Duodenal mucosa (tissue), 2 donors: ENCODE results near the gene PRR36.
"Not testable (repeated sequence)": the region's sequence is repeated elsewhere in the genome, so short reads cannot be mapped to it uniquely, and the experiment has no call there.

ENCODE experiments used
- H3K27ac ChIP-seq: one replicate; pipeline ENCODE4 v1.7.0; 2013; ENCODE audit warnings: low read depth, low read length
- H3K27me3 ChIP-seq, 2 donors: one replicate each; pipeline ENCODE4 v1.7.0; 2013; ENCODE audit warnings: low read length in 2 of 2, control low read depth in 1 of 2; ENCODE audit not compliant: insufficient read depth in 2 of 2, control insufficient read depth in 1 of 2
- H3K36me3 ChIP-seq, 2 donors: one replicate each; pipeline ENCODE4 v1.7.0; 2013; ENCODE audit warnings: low read length in 2 of 2, control low read depth in 1 of 2; ENCODE audit not compliant: insufficient read depth in 2 of 2, control insufficient read depth in 1 of 2
- H3K4me1 ChIP-seq, 2 donors: one replicate each; pipeline ENCODE4 v1.7.0; 2013; ENCODE audit warnings: low read length in 2 of 2, control low read depth in 1 of 2; ENCODE audit not compliant: insufficient read depth in 2 of 2, control insufficient read depth in 1 of 2
- H3K4me3 ChIP-seq, 2 donors: one replicate each; pipeline ENCODE4 v1.7.0; 2013; ENCODE audit warnings: low read length in 2 of 2, low read depth in 1 of 2
- H3K9ac ChIP-seq, 2 donors: one replicate each; pipeline ENCODE4 v1.7.0; 2013; ENCODE audit warnings: low read length in 2 of 2, low read depth in 1 of 2
- H3K9me3 ChIP-seq, 2 donors: one replicate each; pipeline ENCODE4 v1.7.0; 2013; ENCODE audit warnings: low read length in 2 of 2, control low read depth in 1 of 2; ENCODE audit not compliant: control insufficient read depth in 1 of 2

PRR36 gene

DNA sequence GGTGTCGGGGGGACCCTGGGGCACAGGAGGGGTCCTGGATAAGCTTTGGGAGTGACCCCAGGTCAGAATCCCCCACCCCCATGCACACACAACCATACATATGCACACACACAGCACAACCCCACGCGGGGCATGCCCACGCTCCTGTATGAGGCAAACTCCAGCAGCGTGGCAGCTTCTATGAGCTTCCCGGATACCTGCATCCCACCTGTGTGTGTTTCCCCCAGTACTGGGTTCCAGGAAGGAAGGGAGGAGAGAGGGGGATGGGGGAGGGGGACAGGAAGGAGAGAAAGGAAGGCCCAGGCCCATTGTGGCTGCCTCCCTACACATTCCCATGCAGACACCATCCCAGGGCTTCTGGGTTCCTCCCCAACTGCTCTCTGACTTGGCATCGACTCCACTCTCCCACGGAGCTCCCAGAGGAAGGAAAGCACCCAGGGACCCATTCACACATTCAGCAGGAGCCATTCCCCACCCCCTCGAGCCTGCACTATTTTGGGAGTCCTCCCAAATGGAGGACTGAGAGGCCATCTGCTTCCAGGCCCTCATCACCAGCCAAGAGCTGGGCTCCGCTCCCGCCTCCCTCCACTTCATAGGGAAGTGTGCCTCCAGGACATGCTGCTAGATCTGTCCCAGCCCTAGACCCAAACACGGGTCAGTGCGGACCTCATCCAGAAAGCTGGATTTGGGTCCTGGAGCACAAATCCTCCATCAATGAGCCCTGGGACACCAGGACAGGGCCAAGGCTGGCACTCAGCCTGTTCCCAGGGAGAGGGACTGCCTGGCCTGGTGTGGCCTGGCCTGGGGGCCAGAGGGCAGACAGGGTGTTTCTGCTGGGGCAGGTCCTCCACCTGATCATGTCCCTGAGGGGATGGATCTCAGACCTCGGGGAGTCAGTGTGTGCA lies 13.2 kb downstream of the PRR36 start:
- Histone ChIP-seq H3K27me3 (peaks cover 35 to 37% of the 10 kb centered on the region in 2 donors), H3K9ac (no peak overlapping the region), H3K4me3 (no peak overlapping the region), H3K4me1 (peaks cover 16 to 19% of the 10 kb centered on the region in 2 donors), H3K9me3 (no peaks in the 10 kb centered on the region), H3K27ac (no peak overlapping the region), H3K36me3 (no peaks in the 10 kb centered on the region)

DNA sequence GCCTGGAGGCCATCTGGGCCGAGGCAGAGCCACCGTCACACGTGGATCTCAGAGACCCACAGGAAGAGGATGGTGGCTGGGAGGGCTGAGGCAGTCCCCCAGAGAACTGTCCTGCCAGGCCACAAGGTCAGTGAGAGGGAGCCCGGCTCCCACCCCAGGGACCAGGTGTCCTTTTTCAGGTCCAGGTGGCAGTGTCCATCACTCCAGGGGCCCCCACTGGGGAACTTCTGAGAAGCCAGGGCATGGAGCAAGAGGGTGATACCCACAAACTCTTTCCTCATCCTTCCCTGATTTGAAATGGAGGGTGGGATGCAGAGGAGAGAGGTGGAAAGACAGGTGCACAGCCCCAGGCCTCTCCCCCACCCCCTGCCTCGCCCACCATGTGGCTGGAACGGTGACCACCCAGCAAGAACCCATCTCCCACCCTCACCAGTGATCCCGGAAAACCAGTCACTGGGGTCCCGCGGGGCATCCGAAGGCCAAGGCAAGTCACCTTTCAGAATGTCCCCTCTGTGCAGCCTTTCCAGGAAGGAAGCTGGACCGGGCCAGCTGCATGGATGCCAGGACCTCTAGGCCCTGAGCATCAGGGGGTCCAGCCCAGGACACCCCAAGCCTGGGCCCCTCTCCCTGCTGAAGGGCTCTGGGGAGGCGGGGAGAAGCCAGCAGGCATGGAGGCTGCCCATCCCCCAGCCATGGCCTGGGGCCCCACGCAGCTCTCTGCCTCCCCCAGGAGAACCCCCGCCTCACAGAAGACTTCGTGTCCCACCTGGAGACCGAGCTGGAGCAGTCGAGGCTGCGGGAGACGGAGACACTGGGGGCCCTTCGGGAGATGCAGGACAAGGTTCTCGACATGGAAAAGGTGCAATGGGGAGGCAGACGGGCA lies 14.1 kb downstream of the PRR36 start:
- Histone ChIP-seq H3K36me3 (no peaks in the 10 kb centered on the region), H3K9me3 (no peaks in the 10 kb centered on the region), H3K27me3 (peaks cover 30 to 31% of the 10 kb centered on the region in 2 donors), H3K27ac (no peak overlapping the region), H3K4me1 (peaks cover 16 to 19% of the 10 kb centered on the region in 2 donors), H3K4me3 (no peak overlapping the region), H3K9ac (no peak overlapping the region)

GRCh38 chr19:7859087-7859486 lies 15.1 kb downstream of the PRR36 start:
- H3K9ac ChIP-seq, H3K4me3 ChIP-seq, H3K9me3 ChIP-seq, H3K27ac ChIP-seq, H3K36me3 ChIP-seq: not testable (repeated sequence)
- Histone ChIP-seq H3K4me1 (peaks cover 16 to 19% of the 10 kb centered on the region in 2 donors), H3K27me3 (peaks cover 21 to 23% of the 10 kb centered on the region in 2 donors)

DNA sequence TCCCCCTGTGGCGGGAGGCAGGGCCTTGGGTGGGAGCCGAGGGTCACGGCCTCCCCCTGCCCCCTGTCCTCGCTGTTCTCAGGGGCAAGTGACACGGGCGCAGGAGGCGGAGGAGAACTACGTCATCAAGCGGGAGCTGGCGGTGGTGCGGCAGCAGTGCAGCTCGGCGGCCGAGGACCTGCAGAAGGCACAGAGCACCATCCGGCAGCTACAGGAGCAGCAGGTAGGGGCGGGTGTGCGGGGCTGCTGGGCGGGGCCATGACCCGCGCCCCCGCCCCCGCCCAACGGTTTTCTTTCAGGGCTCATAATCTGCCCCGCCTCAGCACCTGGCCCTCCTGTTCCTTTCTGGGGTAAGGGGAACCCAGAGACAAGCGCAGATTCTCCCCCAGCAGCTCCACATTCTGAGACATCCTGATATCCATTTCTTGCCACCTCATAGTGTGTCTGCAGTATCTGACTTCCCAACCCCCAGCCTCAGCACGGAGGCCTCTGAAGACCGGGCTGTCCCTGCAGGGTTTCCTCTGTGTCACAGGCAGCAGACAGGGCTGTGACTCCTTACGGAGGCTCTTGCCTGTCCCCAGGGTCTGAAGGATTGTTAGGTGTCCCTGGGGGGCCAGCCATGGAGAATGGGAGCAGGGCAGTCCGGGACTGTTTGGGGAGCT lies 15.9 kb downstream of the PRR36 start:
- no peaks in the 10 kb centered on the region for H3K9me3 ChIP-seq
- H3K9ac ChIP-seq = no peak overlapping the region
- peaks cover 22 to 23% of the 10 kb centered on the region in 2 donors for H3K4me1 ChIP-seq
- H3K27me3 ChIP-seq = peaks cover 15 to 16% of the 10 kb centered on the region in 2 donors
- no peaks in the 10 kb centered on the region for H3K36me3 ChIP-seq
- no peak overlapping the region for H3K4me3 ChIP-seq
- no peak overlapping the region for H3K27ac ChIP-seq

DNA sequence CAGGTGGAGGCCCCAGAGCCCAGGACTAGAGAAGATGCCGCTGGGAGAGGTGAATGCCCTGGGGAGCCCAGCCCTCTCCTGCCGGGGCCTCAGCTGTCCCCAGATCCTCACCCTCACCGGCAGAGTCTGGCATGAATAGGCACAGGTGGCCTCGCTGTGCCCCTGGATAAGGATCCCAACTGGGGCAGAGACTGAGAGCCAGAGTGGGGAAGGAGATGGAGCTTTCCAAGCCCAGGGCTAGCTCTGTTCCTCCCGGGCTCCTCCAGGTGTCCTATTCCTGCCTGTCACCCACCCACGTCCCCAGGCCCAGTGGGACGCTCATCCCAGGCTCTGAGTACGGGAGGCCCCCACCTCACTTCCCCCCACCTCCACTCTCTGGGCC lies 16.5 kb downstream of the PRR36 start:
- Histone ChIP-seq H3K36me3 (no peaks in the 10 kb centered on the region), H3K4me1 (peaks cover 22 to 26% of the 10 kb centered on the region in 2 donors), H3K27ac (no peak overlapping the region), H3K4me3 (no peak overlapping the region), H3K9ac (no peak overlapping the region), H3K27me3 (peaks cover 13 to 15% of the 10 kb centered on the region in 2 donors), H3K9me3 (no peaks in the 10 kb centered on the region)

- Histone ChIP-seq H3K36me3 (no peaks in the 10 kb centered on the region), H3K4me3 (no peak overlapping the region), H3K27ac (no peak overlapping the region), H3K9me3 (no peaks in the 10 kb centered on the region), H3K27me3 (peaks cover 11 to 15% of the 10 kb centered on the region in 2 donors), H3K9ac (no peak overlapping the region), H3K4me1 (peaks cover 18 to 23% of the 10 kb centered on the region in 2 donors)
These were observed 17.2 kb downstream of the PRR36 start for GRCh38 chr19:7856679-7857663.

- no peaks in the 10 kb centered on the region for H3K36me3 ChIP-seq
- no peak overlapping the region for H3K9ac ChIP-seq
- H3K4me1 ChIP-seq = peaks cover 10 to 15% of the 10 kb centered on the region in 2 donors
- peaks cover 4 to 7% of the 10 kb centered on the region in 2 donors for H3K27me3 ChIP-seq
- H3K4me3 ChIP-seq = no peak overlapping the region
- no peaks in the 10 kb centered on the region for H3K9me3 ChIP-seq
- H3K27ac ChIP-seq = no peak overlapping the region
These were observed 18.0 kb downstream of the PRR36 start for GRCh38 chr19:7856109-7856591.

DNA sequence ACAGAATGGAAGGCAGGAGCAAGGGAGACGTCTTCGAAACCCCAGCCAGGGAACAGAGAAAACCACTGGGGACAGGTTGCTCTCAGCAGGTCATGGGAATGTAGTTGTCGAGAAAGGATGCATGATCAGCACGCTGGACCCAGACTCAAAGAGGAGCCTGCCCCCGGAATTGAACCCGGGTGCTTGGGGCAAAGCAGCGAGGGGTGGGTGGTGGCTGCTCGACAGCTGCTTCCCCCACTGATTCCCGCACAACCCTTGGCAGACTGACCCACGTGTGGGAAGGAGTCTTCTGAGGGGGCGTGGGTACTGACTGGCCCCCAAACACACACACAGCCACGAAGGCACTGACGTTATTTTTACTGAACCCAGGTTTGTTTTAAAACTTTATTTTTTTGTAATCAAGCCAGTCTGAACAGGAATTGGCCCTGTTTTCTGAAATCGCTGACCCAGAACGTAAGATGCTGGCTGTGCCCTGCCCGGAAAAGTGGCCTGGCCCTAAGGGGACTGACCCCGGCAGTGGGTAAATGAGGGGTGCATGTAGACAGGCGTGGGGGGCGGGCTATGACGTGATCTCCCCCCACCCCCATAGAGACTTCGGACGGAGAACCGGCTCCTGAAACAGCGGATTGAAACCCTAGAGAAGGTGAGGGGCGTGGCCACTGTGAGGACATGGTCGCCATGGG lies 18.6 kb downstream of the PRR36 start:
- Histone ChIP-seq H3K4me1 (peaks cover 9 to 14% of the 10 kb centered on the region in 2 donors), H3K9me3 (no peaks in the 10 kb centered on the region), H3K9ac (no peak overlapping the region), H3K27ac (no peak overlapping the region), H3K36me3 (no peaks in the 10 kb centered on the region), H3K27me3 (peaks cover 0 to 1% of the 10 kb centered on the region in 2 donors), H3K4me3 (no peak overlapping the region)

DNA sequence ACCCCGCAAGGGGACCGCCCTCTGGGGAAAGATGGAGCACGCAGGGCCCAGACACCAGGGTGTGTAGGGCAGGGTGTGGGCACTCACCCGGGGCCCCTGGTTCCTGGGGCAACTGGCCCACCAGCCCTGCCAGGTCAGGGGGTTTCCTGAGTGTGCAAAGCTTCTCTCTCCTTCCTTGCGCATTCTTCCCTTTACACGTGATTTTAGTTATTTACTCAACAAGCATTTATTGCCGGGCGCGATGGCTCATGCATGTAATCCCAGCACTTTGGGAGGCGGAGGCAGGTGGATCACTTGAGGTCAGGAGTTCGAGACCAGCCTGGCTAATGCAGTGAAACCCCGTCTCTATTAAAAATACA lies 20.4 kb downstream of the PRR36 start:
- H3K27ac ChIP-seq = no peak overlapping the region

More for the DNA sequence above, 20.4 kb downstream of the PRR36 start:
- H3K27me3 ChIP-seq = no peaks in the 10 kb centered on the region
- no peaks in the 10 kb centered on the region for H3K36me3 ChIP-seq
- H3K9me3 ChIP-seq = no peaks in the 10 kb centered on the region
- peaks cover 9 to 14% of the 10 kb centered on the region in 2 donors for H3K4me1 ChIP-seq
- H3K4me3 ChIP-seq = no peak overlapping the region
- no peak overlapping the region for H3K9ac ChIP-seq
